GM23338 (cell line): ENCODE data around the gene SEMA3C. TPM values are rescaled to one million over a fixed set of nuclear protein-coding genes. Genes with fewer than 3 reads are reported as not detected.

Experiments used
- ATAC-seq: fragments of 200-7000 bp; cut with Tn5 transposase; 3 replicates; pipeline ENCODE4 v1.9.1; 2020
- DNase-seq: peaks from one replicate; pipeline ENCODE4 v3.0.0-alpha.2; 2015; ENCODE audit warnings: low spot score
- H2AFZ ChIP-seq: fragments of 200-600 bp; sonication (generic); 2 replicates; pipeline ENCODE4 v1.8.0; 2016; ENCODE audit warnings: antibody characterized with exemption, mild to moderate bottlenecking, moderate library complexity
- H3F3A ChIP-seq: fragments of 200-600 bp; sonication (generic); replicated peaks from 2 replicates; pipeline ENCODE4 v1.8.0; 2017; ENCODE audit warnings: antibody characterized with exemption, mixed run types, low read depth
- H3K27ac ChIP-seq: fragments of 200-600 bp; sonication (generic); 2 replicates; pipeline ENCODE4 v1.6.1; 2016; ENCODE audit warnings: low read depth
- H3K27me3 ChIP-seq: fragments of 200-600 bp; sonication (generic); 2 replicates; pipeline ENCODE4 v1.8.0; 2016; ENCODE audit warnings: mild to moderate bottlenecking, mixed run types, moderate library complexity; ENCODE audit not compliant: insufficient read depth
- H3K36me3 ChIP-seq: fragments of 200-600 bp; sonication (generic); 2 replicates; pipeline ENCODE4 v1.8.0; 2016; ENCODE audit warnings: mild to moderate bottlenecking; ENCODE audit not compliant: insufficient read depth
- H3K4me1 ChIP-seq: fragments of 200-600 bp; sonication (generic); 2 replicates; pipeline ENCODE4 v1.8.0; 2016; ENCODE audit warnings: mild to moderate bottlenecking, moderate library complexity; ENCODE audit not compliant: insufficient read depth
- H3K4me2 ChIP-seq: fragments of 200-600 bp; sonication (generic); 2 replicates; pipeline ENCODE4 v1.7.1; 2017; ENCODE audit warnings: mixed run types
- H3K4me3 ChIP-seq: fragments of 200-600 bp; sonication (generic); 2 replicates; pipeline ENCODE4 v1.6.1; 2016; ENCODE audit warnings: mixed run types
- H3K79me2 ChIP-seq: fragments of 200-600 bp; sonication (generic); replicated peaks from 2 replicates; pipeline ENCODE4 v1.8.0; 2017; ENCODE audit warnings: mild to moderate bottlenecking; ENCODE audit not compliant: insufficient read depth
- H3K9me2 ChIP-seq: fragments of 200-600 bp; sonication (generic); 2 replicates; pipeline ENCODE4 v1.8.0; 2017; ENCODE audit not compliant: insufficient read depth
- H4K20me1 ChIP-seq: fragments of 200-600 bp; sonication (generic); replicated peaks from 2 replicates; pipeline ENCODE4 v1.8.0; 2017; ENCODE audit warnings: mild to moderate bottlenecking; ENCODE audit not compliant: insufficient read depth
- H3K27ac Mint-ChIP-seq: 2 replicates; pipeline ENCODE4 v1.8.0; 2020; ENCODE audit warnings: inconsistent platforms, mild to moderate bottlenecking, moderate library complexity, mixed read lengths
- H3K27me3 Mint-ChIP-seq: 3 replicates; pipeline ENCODE4 v1.8.0; 2022; ENCODE audit warnings: low read depth, mild to moderate bottlenecking, moderate library complexity, mixed read lengths, inconsistent platforms; ENCODE audit not compliant: insufficient read depth, poor library complexity
- H3K36me3 Mint-ChIP-seq: 3 replicates; pipeline ENCODE4 v1.8.0; 2021; ENCODE audit warnings: low read depth, mild to moderate bottlenecking, inconsistent platforms, moderate library complexity, mixed read lengths
- H3K4me1 Mint-ChIP-seq: 3 replicates; pipeline ENCODE4 v1.8.0; 2020; ENCODE audit warnings: mild to moderate bottlenecking, inconsistent platforms, mixed read lengths
- H3K4me3 Mint-ChIP-seq: 3 replicates; pipeline ENCODE4 v1.8.0; 2021; ENCODE audit warnings: moderate library complexity, mild to moderate bottlenecking, inconsistent platforms, mixed read lengths
- H3K9me3 Mint-ChIP-seq: 3 replicates; pipeline ENCODE4 v1.8.0; 2020; ENCODE audit warnings: moderate library complexity, mild to moderate bottlenecking, inconsistent platforms, mixed read lengths
- CTCF ChIP-seq, 2 experiments: fragments of 200-600 bp in 1 of 2; sonication (generic) in 1 of 2; conservative IDR thresholded peaks; 2 replicates each; pipeline versions ENCODE4 v1.5.1 to v1.6.1; 2016 to 2017; ENCODE audit warnings: antibody characterized with exemption in 2 of 2, low read depth in 2 of 2, mild to moderate bottlenecking in 2 of 2, moderate library complexity in 1 of 2
- ZNF331 ChIP-seq: fragments of 250-450 bp; sonication (Bioruptor Pico); IDR thresholded peaks from 2 replicates; pipeline ENCODE4 v1.5.0; 2020; ENCODE audit warnings: low read depth, mild to moderate bottlenecking, moderate library complexity
- polyA plus RNA-seq: library from polyadenylated mRNA; unstranded; fragments of >200 nt; fragmentation: Nextera tagmentation; extraction: Ambion mirVana; gene quantifications from 2 replicates; pipeline ENCODE4 v1.2.1, GENCODE V29; 2016
- total RNA-seq: library from RNA; depleted of rRNA; stranded (reverse); fragments of >200 nt; shearing (Covaris generic); gene quantifications from 2 replicates; pipeline ENCODE4 v1.2.3, GENCODE V29; 2014
- TF ChIP-seq, protein P1 (sequence below): fragments of 250-450 bp; sonication (Bioruptor Pico); IDR thresholded peaks from 2 replicates; pipeline ENCODE4 v1.5.0; 2020; ENCODE audit warnings: mild to moderate bottlenecking, moderate library complexity

Gene SEMA3C
- total and polyA plus RNA-seq, 2 experiments from 2014 or later, result 1.0 to 3.5 TPM

DNA sequence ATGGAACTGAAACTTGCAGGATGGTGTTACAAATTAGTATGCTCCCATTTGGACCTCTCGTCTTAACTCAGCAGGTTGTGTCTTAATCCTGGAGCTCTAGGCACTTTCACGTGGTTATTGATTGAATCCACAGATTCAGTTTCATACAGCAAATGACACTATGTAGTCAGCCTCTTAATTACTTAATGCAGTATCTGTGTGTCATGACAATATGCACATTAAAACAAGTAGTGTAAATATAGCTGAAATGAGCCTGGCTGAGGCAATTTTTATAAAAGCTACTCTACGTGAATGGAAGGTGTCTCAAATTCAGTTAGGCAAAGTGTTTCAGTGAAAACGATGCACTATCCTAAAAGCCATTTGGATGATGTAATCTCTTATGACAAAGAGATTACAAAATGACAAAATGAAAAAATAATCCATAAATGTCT lies 193.7 kb downstream of the SEMA3C start:
- Histone ChIP-seq H3K79me2 (no peaks in the 10 kb centered on the region), H2AFZ (no peak overlapping the region), H3F3A (no peaks in the 10 kb centered on the region), H4K20me1 (no peaks in the 10 kb centered on the region), H3K4me2 (no peak overlapping the region), H3K4me3 (no peak overlapping the region), H3K36me3 (no peaks in the 10 kb centered on the region), H3K27ac (no peak overlapping the region), H3K27me3 (peaks cover 5% of the 10 kb centered on the region; the same call in 1 of the 2 replicates), H3K9me2 (no peaks in the 10 kb centered on the region), H3K4me1 (peaks cover 48% of the 10 kb centered on the region)
- Mint-ChIP-seq H3K36me3 (no peaks in the 10 kb centered on the region), H3K4me3 (no peak overlapping the region), H3K9me3 (no peaks in the 10 kb centered on the region), H3K4me1 (peaks cover 47% of the 10 kb centered on the region), H3K27ac (no peak overlapping the region), H3K27me3 (peaks cover 3% of the 10 kb centered on the region)
- no peak for ATAC-seq
- TF ChIP-seq, protein P1, sequence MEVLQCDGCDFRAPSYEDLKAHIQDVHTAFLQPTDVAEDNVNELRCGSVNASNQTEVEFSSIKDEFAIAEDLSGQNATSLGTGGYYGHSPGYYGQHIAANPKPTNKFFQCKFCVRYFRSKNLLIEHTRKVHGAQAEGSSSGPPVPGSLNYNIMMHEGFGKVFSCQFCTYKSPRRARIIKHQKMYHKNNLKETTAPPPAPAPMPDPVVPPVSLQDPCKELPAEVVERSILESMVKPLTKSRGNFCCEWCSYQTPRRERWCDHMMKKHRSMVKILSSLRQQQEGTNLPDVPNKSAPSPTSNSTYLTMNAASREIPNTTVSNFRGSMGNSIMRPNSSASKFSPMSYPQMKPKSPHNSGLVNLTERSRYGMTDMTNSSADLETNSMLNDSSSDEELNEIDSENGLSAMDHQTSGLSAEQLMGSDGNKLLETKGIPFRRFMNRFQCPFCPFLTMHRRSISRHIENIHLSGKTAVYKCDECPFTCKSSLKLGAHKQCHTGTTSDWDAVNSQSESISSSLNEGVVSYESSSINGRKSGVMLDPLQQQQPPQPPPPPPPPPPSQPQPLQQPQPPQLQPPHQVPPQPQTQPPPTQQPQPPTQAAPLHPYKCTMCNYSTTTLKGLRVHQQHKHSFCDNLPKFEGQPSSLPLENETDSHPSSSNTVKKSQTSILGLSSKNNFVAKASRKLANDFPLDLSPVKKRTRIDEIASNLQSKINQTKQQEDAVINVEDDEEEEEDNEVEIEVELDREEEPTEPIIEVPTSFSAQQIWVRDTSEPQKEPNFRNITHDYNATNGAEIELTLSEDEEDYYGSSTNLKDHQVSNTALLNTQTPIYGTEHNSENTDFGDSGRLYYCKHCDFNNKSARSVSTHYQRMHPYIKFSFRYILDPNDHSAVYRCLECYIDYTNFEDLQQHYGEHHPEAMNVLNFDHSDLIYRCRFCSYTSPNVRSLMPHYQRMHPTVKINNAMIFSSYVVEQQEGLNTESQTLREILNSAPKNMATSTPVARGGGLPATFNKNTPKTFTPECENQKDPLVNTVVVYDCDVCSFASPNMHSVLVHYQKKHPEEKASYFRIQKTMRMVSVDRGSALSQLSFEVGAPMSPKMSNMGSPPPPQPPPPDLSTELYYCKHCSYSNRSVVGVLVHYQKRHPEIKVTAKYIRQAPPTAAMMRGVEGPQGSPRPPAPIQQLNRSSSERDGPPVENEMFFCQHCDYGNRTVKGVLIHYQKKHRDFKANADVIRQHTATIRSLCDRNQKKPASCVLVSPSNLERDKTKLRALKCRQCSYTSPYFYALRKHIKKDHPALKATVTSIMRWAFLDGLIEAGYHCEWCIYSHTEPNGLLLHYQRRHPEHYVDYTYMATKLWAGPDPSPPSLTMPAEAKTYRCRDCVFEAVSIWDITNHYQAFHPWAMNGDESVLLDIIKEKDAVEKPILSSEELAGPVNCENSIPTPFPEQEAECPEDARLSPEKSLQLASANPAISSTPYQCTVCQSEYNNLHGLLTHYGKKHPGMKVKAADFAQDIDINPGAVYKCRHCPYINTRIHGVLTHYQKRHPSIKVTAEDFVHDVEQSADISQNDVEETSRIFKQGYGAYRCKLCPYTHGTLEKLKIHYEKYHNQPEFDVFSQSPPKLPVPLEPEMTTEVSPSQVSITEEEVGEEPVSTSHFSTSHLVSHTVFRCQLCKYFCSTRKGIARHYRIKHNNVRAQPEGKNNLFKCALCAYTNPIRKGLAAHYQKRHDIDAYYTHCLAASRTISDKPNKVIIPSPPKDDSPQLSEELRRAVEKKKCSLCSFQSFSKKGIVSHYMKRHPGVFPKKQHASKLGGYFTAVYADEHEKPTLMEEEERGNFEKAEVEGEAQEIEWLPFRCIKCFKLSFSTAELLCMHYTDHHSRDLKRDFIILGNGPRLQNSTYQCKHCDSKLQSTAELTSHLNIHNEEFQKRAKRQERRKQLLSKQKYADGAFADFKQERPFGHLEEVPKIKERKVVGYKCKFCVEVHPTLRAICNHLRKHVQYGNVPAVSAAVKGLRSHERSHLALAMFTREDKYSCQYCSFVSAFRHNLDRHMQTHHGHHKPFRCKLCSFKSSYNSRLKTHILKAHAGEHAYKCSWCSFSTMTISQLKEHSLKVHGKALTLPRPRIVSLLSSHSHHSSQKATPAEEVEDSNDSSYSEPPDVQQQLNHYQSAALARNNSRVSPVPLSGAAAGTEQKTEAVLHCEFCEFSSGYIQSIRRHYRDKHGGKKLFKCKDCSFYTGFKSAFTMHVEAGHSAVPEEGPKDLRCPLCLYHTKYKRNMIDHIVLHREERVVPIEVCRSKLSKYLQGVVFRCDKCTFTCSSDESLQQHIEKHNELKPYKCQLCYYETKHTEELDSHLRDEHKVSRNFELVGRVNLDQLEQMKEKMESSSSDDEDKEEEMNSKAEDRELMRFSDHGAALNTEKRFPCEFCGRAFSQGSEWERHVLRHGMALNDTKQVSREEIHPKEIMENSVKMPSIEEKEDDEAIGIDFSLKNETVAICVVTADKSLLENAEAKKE (CRISPR knock-in tag), result no peak
- TF ChIP-seq CTCF (conservative IDR thresholded peaks at IDR 0.05; ENCODE audit: low read depth in 2 of 2) (no peak), ZNF331 (CRISPR knock-in tag) (no peak)
- DNase-seq, result no peak
